HG03520 (cell line): ENCODE data around the gene PLPP2.
"Not testable (repeated sequence)": the region's sequence is repeated elsewhere in the genome, so short reads cannot be mapped to it uniquely, and the experiment has no call there.

Source experiments
- ATAC-seq: cut with Tn5 transposase; IDR thresholded peaks from one replicate; pipeline ENCODE4 v1.9.1; 2021; ENCODE audit warnings: mild to moderate bottlenecking, moderate library complexity; ENCODE audit not compliant: unreplicated experiment

Gene PLPP2

GRCh38 chr19:275000-275399 lies 16.2 kb downstream of the PLPP2 start:
- ATAC-seq, result no peak

DNA sequence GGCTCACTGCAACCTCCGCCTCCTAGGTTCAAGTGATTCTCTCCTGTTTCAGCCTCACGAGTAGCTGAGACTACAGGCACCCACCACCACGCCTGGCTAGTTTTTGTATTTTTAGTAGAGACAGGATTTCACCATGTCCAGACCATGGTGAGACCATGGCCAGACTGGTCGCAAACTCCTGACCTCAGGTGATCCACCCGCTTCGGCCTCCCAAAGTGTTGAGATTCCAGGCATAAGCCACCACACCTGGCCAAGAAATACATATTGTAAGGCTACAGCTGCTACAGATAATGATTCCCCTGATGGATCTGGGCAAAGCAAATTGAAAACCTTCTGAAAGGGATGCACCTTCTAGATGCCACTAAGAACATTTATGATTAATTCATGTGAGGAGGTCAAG lies 17.8 kb downstream of the PLPP2 start:
- ATAC-seq, result no peak

- no peak for ATAC-seq
Measured at GRCh38 chr19:271856-272255, 19.3 kb downstream of the PLPP2 start.

- ATAC-seq, result not testable (repeated sequence)
Measured at GRCh38 chr19:270766-271318, 20.4 kb downstream of the PLPP2 start.

GRCh38 chr19:269241-269640 lies 22.0 kb downstream of the PLPP2 start:
- no peak for ATAC-seq

- ATAC-seq, result no peak
Measured at GRCh38 chr19:262125-262524, 29.1 kb downstream of the PLPP2 start.

DNA sequence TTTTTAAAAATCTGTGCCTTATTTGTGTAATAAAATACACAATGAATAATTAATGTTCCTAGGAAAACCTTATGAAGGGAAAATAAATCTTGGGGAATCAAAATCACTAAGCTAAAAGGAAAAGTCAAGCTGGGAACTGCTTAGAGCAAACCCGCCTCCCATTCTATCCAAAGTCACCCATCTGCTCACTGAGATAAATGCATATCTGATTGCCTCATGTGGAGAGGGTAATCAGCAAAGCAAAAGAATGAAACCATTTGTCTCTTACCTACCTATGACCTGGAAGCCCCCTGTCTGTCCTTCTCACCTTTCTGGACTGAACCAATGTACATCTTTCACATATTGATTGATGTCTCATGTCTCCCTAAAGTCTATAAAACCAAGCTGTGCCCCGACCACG lies 34.4 kb downstream of the PLPP2 start:
- ATAC-seq, result not testable (repeated sequence)

DNA sequence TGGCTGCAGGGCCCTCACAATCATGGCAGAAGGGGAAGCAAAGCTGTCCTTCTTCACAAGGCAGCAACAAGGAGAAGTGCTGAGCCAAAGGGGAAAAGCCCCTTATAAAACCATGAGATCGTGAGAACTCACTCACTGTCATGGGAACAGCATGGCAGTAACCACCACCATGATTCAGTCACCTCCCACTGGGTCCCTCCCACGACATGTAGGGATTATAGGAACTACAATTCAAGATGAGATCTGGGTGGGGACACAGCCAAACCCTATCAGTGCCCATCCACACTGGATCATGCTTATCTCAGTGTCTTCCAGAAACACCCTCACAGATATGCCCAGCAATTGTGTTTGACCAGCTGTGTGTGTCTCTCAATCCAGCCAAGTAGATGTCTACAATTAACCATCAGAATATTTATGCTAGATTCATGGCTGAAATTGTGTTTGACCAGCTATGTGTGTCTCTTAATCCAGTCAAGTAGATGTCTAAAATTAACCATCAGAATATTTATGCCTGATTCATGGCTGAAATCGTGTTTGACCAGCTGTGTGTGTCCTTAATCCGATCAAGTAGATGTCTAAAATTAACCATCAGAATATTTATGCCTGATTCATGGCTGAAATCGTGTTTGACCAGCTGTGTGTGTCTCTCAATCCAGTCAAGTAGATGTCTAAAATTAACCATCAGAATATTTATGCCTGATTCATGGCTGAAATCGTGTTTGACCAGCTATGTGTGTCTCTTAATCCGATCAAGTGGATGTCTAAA lies 38.6 kb downstream of the PLPP2 start:
- ATAC-seq, result not testable (repeated sequence)

DNA sequence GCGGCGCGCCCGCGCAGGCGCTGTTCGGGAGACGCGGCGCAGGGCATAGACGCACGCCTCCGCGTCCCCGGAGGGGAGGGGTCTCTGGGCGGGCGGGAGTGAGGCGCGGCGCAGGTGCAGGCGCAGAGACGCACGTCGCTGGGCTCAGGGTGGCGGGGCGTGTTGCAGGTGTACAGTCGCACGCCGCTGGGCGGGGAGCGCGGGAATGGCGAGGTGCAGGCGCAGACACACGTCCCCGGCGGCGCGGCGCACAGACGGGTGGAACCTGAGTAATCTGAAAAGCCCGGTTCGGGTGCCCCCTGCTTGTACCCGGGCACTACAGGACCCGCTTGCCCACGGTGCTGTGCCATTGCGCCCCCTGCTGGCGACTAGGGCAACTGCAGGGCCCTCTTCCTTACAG lies 44.7 kb downstream of the PLPP2 start:
- no peak for ATAC-seq

- not testable (repeated sequence) for ATAC-seq
Measured at GRCh38 chr19:245900-246299, 45.3 kb downstream of the PLPP2 start.

GRCh38 chr19:245457-245856 lies 45.7 kb downstream of the PLPP2 start:
- ATAC-seq, result no peak
